ENCODE data around the gene PGM2.

DNA sequence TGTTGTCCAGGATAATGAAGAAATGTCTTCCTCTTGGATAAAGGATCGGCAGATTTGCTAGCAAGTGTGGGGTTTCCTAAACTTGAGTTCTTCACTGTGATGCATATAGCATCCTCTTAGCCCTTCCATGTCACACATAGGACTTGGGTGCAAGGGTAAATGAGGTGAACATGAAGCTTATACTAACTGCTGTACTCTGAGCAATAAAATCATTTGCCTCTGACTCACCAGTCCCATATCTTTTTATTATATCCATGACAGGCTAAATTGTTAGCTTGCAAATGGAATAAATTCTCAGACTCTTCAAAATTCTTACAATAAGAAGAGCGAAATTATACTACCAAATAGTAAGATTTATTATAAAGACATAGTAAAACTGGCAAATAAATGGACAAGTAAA lies 49.7 kb downstream of the PGM2 start:
- no peak for TF ChIP-seq POLR2A (IDR thresholded peaks at IDR 0.05; ENCODE audit: low read length)
- no peak for TF ChIP-seq GATA1 (IDR thresholded peaks at IDR 0.05; ENCODE audit: low read depth, low read length)

Data from erythroblast (primary cell).